H1 (cell line): Measurements from ENCODE around the gene ZSCAN10. TPM values are rescaled to one million over a fixed set of nuclear protein-coding genes. Genes with fewer than 3 reads are reported as not detected.

Source experiments
- BRCA1 ChIP-seq: IDR thresholded peaks from 2 replicates; pipeline ENCODE4 v1.6.1; 2012; ENCODE audit warnings: low read depth, low read length, improper control_type of control experiment
- CHD1 ChIP-seq: IDR thresholded peaks from 2 replicates; pipeline ENCODE4 v1.6.1; 2012; ENCODE audit warnings: low read depth, low read length, improper control_type of control experiment
- CREB1 ChIP-seq: IDR thresholded peaks from 2 replicates; pipeline ENCODE4 v1.6.1; 2012; ENCODE audit warnings: inconsistent platforms
- CTCF ChIP-seq, 3 experiments: IDR thresholded peaks; 1 replicate in 2 of 3; 2 replicates in 1 of 3; pipeline versions ENCODE4 v1.5.1 to v1.6.1; 2011; ENCODE audit warnings: low read length in 3 of 3, mild to moderate bottlenecking in 3 of 3, inconsistent platforms in 2 of 3, low read depth in 1 of 3, moderate library complexity in 1 of 3; ENCODE audit not compliant: insufficient read depth in 1 of 3; ENCODE audit errors: control extremely low read depth in 1 of 3
- EGR1 ChIP-seq: IDR thresholded peaks from 2 replicates; pipeline ENCODE4 v1.6.1; 2011; ENCODE audit warnings: low read depth, low read length, borderline replicate concordance
- EP300 ChIP-seq, 2 experiments: IDR thresholded peaks; 1 replicate in 1 of 2; 2 replicates in 1 of 2; pipeline ENCODE4 v1.6.1; 2011 to 2012; ENCODE audit warnings: low read depth in 2 of 2, low read length in 2 of 2, mild to moderate bottlenecking in 2 of 2, borderline replicate concordance in 1 of 2, inconsistent platforms in 1 of 2, moderate library complexity in 1 of 2
- GABPA ChIP-seq: IDR thresholded peaks from 2 replicates; pipeline ENCODE4 v1.6.1; 2011; ENCODE audit warnings: mild to moderate bottlenecking, low read length, moderate library complexity, borderline replicate concordance; ENCODE audit not compliant: insufficient read depth
- JUN ChIP-seq: IDR thresholded peaks from 2 replicates; pipeline ENCODE4 v1.6.1; 2011; ENCODE audit warnings: low read depth, mild to moderate bottlenecking, improper control_type of control experiment, low read length
- JUND ChIP-seq: IDR thresholded peaks from 2 replicates; pipeline ENCODE4 v1.6.1; 2011; ENCODE audit warnings: mild to moderate bottlenecking, improper control_type of control experiment, low read length
- KDM4A ChIP-seq: IDR thresholded peaks from one replicate; pipeline ENCODE4 v1.7.1; 2012; ENCODE audit warnings: low read depth, mild to moderate bottlenecking, moderate library complexity, low read length, inconsistent platforms; ENCODE audit not compliant: severe bottlenecking
- NRF1 ChIP-seq: IDR thresholded peaks from 2 replicates; pipeline ENCODE4 v1.6.1; 2011; ENCODE audit warnings: mild to moderate bottlenecking, low read depth, low read length, improper control_type of control experiment
- PHF8 ChIP-seq: fragments of 200-600 bp; sonication (generic); conservative IDR thresholded peaks from 2 replicates; pipeline ENCODE4 v1.7.1; 2012; ENCODE audit warnings: low read depth, mild to moderate bottlenecking, inconsistent platforms, low read length, moderate library complexity
- POLR2AphosphoS5 ChIP-seq: IDR thresholded peaks from 2 replicates; pipeline ENCODE4 v1.6.1; 2011; ENCODE audit warnings: low read depth, low read length
- POU5F1 ChIP-seq: IDR thresholded peaks from 2 replicates; pipeline ENCODE4 v1.6.1; 2011; ENCODE audit warnings: low read depth, mild to moderate bottlenecking, low read length, moderate library complexity
- RXRA ChIP-seq: IDR thresholded peaks from 2 replicates; pipeline ENCODE4 v1.6.1; 2011; ENCODE audit warnings: low read depth, mild to moderate bottlenecking, low read length, moderate library complexity; ENCODE audit not compliant: insufficient read depth
- SIRT6 ChIP-seq: IDR thresholded peaks from one replicate; pipeline ENCODE4 v1.7.1; 2012; ENCODE audit warnings: low read length, inconsistent platforms
- SP1 ChIP-seq: IDR thresholded peaks from 2 replicates; pipeline ENCODE4 v1.6.1; 2011; ENCODE audit warnings: low read depth, low read length
- SP4 ChIP-seq: IDR thresholded peaks from 2 replicates; pipeline ENCODE4 v1.6.1; 2012; ENCODE audit warnings: low read length, inconsistent platforms
- SRF ChIP-seq: IDR thresholded peaks from 2 replicates; pipeline ENCODE4 v1.6.1; 2011; ENCODE audit warnings: mild to moderate bottlenecking, low read depth, low read length, moderate library complexity
- YY1 ChIP-seq: IDR thresholded peaks from 2 replicates; pipeline ENCODE4 v1.6.1; 2011; ENCODE audit warnings: low read depth, mild to moderate bottlenecking, low read length
- polyA plus RNA-seq, 7 experiments: library from polyadenylated mRNA; depleted of rRNA in 3 of 7; stranded (reverse) in 5 of 7; unstranded in 2 of 7; fragments of >200 nt in 5 of 7; fragments of 200-250 nt in 2 of 7; gene quantifications; 1 replicate in 5 of 7; 2 replicates in 1 of 7; 4 replicates in 1 of 7; pipeline versions ENCODE4 v1.2.1 to v1.2.3, GENCODE V29; 2011 to 2013; ENCODE audit warnings: missing spikeins in 2 of 7, mixed read lengths in 2 of 7
- total RNA-seq: library from RNA; stranded (reverse); fragmentation: NEBNext Ultra II Directional; extraction: Animal tissue kit (Norgen Biotek cat#: 25700); gene quantifications from 2 replicates; pipeline ENCODE4 v1.2.1, GENCODE V29; 2021
- TF ChIP-seq, protein P1 (sequence below): IDR thresholded peaks from 2 replicates; pipeline ENCODE4 v1.6.1; 2012; ENCODE audit warnings: low read length, inconsistent platforms

Gene ZSCAN10
- total and polyA plus RNA-seq, 2 of the 8 experiments (the other 6 are each of a cell fraction or from before 2014, with no cell fraction given) = 209 to 314 TPM

DNA sequence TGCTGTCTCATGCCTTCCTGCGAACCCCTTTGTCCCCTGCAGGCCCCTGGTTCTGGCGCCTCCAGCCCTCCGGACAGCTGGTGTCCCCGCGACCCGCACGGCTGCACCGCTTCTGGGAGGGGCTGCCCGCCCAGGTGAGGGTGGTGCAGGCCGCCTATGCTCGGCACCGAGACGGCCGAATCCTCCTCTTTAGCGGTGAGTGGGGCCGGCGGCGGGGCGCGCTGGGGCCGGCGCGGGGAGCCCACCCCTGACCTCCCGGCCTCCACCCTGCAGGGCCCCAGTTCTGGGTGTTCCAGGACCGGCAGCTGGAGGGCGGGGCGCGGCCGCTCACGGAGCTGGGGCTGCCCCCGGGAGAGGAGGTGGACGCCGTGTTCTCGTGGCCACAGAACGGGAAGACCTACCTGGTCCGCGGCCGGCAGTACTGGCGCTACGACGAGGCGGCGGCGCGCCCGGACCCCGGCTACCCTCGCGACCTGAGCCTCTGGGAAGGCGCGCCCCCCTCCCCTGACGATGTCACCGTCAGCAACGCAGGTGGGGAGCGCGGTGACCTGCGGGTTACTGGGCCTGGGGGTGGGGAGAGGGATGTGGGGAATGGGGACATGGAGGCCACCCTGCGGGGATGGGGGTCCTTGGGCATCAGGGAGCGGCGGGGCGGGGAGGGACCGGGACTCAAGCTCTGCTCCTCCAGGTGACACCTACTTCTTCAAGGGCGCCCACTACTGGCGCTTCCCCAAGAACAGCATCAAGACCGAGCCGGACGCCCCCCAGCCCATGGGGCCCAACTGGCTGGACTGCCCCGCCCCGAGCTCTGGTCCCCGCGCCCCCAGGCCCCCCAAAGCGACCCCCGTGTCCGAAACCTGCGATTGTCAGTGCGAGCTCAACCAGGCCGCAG, 40.7 kb downstream of the ZSCAN10 start (continued):
- peak; percentile 43 for TF ChIP-seq KDM4A
- TF ChIP-seq RXRA = no peak
- no peak for TF ChIP-seq YY1
- TF ChIP-seq SP4 = no peak
- TF ChIP-seq CTCF (IDR thresholded peaks at IDR 0.05; ENCODE audit: control extremely low read depth in 1 of 3, insufficient read depth in 1 of 3, low read depth in 1 of 3, low read length in 3 of 3) = peak; percentile 5 to 65 (median 47)
- no peak for TF ChIP-seq SP1
- TF ChIP-seq SRF = no peak
- no peak for TF ChIP-seq POU5F1
- TF ChIP-seq PHF8 = no peak
- TF ChIP-seq JUND = no peak
- TF ChIP-seq BRCA1 = no peak
- TF ChIP-seq SIRT6 = no peak
- TF ChIP-seq EP300 (IDR thresholded peaks at IDR 0.05; ENCODE audit: borderline replicate concordance in 1 of 2, low read depth in 2 of 2, low read length in 2 of 2) = no peak
- no peak for TF ChIP-seq POLR2AphosphoS5
- no peak for TF ChIP-seq CHD1
- TF ChIP-seq GABPA = 0 out of 2 replicates have a peak, but pooled peaks have one; percentile 6
- TF ChIP-seq JUN = no peak
- TF ChIP-seq, protein P1, sequence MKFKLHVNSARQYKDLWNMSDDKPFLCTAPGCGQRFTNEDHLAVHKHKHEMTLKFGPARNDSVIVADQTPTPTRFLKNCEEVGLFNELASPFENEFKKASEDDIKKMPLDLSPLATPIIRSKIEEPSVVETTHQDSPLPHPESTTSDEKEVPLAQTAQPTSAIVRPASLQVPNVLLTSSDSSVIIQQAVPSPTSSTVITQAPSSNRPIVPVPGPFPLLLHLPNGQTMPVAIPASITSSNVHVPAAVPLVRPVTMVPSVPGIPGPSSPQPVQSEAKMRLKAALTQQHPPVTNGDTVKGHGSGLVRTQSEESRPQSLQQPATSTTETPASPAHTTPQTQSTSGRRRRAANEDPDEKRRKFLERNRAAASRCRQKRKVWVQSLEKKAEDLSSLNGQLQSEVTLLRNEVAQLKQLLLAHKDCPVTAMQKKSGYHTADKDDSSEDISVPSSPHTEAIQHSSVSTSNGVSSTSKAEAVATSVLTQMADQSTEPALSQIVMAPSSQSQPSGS = no peak
- TF ChIP-seq CREB1 = 0 out of 2 replicates have a peak, but pooled peaks have one; percentile 44
- TF ChIP-seq EGR1 = no peak
- no peak for TF ChIP-seq NRF1
